Endometrium (tissue), 2 donors: ENCODE results near the gene NNT.
"Not testable (repeated sequence)": the region's sequence is repeated elsewhere in the genome, so short reads cannot be mapped to it uniquely, and the experiment has no call there.

ENCODE experiments used
- FAIRE-seq: peaks from 2 replicates; lab custom pipeline; 2012; peaks lifted over from hg19 to GRCh38; lab: Jason Lieb, UNC
- donor health status: control.
- donor health status: control.

NNT gene

DNA sequence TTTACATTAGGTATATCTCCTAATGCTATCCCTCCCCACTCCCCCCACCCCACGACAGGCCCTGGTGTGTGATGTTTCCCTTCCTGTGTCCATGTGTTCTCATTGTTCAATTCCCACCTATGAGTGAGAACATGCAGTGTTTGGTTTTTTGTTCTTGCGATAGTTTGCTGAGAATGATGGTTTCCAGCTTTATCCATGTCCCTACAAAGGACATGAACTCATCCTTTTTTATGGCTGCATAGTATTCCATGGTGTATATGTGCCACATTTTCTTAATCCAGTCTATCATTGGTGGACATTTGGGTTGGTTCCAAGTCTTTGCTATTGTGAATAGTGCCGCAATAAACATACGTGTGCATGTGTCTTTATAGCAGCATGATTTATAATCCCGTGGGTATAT is 64.4 kb downstream of the NNT start:
- not testable (repeated sequence) for FAIRE-seq

DNA sequence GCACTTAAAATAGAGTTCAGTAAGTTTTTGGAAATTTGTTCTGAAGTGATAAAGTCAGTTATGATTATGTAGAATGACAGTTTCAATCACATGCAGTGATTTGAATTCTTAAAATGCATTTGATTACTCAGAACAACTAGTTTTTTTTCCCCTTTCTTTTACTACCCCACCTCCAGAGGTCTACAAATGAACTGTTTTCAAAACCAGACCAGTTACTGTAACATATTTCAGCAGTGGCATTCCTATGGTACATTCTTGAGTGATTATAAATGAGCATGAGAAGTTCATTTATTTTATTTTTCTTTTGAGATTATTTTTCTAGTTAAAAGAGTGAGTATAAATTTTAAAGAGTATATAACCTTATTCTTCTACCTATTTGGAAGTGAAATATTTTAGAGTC is 71.6 kb downstream of the NNT start:
- FAIRE-seq = no peak

DNA sequence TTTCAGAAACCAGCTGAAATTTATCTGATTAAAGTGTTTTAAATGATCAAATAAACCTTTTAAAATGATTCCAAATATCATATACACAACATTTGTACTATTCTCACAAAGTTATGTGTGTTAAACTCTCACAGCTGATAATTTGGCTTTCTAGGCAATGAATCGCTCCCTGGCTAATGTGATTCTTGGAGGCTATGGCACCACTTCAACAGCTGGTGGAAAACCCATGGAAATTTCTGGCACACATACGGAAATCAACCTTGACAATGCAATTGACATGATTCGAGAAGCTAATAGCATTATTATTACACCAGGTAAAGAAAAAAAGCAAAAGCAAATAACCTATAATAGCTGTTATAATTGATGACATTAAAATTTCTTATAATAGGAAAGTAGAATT is 72.4 kb downstream of the NNT start:
- FAIRE-seq = no peak

DNA sequence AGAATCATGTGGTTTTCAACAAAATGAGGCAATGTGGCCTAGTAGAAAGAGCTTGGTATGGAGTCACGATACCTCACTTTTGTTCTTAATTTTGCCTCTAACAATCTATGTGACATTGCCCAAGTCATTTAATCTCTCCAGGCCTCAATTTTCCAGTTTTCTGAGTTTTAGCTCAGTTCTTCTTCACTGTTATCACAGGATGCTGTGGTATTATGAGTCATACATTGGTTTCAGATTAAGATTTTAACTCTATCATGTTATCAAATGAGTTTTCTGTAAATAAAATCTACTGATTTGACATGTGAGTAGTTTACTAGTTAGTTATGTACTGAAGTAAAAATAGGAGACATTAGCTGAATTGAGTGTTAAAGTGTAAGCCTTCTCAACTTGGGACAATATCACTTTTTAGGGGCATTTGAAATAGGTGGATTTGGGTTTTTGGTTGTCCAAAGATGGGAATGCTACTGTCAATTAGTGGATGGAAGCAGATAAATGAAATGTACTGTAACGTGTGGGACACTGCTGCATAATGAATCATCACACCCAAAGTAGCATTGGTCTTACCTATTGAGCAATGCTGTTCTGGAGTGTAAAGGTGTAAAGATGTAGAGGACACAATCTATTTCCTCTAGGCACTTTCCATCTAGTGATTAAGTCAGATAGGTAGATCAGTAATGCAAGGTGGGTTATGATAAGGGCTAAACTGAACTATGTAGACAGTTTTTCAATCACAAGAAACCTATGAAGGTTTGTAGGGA is 73.3 kb downstream of the NNT start:
- no peak for FAIRE-seq

DNA sequence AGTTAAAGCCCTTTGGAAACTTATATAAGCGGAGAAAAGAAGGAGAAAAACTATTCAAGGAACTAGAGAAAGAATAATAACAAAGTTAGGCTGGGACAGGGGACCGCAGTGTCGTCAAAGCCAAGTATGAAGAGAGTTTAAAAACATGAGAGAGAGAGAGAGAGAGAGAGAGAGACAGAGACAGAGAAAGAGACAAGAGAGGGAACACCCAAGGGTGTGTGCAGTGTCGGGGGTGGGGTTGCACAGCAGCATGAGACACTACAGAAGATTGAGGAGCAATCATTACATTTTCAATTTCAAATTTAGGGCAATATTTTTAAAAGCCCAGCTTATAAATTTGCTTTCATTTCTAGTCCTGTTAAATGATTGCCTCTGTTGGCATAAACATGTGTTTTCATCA is 74.3 kb downstream of the NNT start:
- FAIRE-seq = no peak

DNA sequence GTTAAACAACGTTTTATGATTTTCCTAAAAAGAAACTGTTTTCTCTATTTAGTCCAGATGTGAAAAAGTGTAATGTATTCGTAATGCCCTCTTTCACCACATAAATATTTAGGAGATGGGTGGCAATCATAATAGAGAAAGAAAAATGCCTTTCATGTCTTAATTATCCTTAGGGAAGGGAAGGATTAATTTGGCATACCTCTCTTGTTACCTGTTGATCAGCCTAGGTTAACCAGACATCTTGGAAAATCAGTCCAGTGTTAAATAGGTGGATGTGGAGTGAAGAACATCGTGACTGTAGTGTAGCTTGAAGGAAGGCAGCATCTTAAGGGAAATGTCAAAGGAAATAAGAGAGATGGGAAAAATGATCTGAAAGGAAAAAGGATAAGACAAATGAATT is 76.2 kb downstream of the NNT start:
- FAIRE-seq = no peak

DNA sequence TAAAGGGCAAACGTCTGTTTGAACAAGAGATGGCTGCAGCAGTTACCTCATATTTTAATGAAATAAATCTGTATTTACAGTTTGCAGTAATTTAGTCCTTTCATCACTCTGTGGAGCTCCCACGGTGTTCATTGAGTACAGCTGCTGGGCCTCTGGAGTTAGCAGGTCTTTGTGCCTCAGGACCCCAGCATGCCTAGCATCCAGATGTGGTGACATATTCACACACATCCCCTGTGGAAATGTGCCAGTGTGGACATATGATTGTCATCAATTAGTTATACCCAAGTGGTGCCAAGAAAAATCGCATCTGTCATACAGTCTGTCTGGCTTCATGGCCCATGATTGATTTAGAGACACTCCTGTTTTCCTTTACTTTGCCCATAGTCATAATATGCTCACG is 77.3 kb downstream of the NNT start:
- FAIRE-seq = no peak

DNA sequence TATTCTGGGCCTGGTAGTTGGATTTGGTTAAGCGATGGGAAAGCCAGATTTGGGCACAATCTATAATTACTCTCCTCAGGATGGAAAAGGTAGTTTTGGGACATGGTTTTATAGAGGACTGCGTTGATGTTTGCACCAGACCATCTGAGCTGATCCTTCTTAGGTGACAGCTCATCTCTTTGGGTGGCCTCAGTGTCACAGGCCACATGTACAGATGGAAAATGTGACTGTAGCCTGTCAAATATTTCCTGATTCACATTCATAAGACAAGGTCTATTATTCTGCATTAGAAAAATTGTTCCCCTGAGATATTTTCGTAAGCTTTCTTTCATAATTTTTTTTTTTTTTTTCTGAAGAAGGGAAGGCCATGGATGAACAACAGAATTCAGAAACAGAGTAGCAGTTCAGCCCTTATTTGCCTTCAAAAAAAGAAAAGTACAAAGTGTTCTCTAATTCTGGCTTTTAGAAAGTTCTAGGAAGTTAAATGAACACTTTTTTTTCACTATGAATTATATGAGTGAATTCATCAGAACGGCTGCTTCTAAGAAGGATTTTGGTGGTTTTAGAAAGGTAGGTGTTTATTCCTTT is 81.0 kb downstream of the NNT start:
- FAIRE-seq = no peak

DNA sequence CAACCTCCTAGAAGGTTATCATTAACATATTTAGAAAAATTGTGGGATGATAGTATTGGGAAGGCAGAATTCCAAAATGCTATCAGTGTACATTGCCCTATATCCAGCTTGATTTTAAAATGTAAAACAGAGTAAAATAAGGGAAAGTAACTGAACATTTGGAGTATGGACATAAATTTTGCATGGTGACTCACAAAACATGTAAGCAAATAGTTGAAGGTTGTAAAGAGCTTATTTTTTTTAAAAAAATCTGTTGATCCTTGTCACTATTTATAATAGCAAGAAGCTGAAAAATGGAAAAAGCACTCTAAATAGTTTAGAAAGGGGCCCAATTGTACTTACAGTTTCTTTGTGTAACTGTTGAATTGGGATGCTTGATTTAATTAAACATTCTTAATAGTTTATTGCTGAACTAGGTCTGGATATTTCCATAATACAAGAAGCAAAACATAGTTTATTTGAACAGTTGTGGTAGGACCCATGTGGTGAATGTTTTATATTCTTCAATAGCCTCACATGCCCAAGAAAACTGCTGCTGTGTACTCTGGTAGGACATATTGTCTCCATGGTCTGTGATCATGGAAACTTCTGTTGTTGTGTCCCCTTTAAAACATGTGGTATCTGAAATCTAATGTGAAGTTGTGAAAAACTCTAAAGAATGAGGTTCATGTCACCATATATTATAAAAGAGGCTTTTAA is 82.4 kb downstream of the NNT start:
- peak; percentile 78 for FAIRE-seq

DNA sequence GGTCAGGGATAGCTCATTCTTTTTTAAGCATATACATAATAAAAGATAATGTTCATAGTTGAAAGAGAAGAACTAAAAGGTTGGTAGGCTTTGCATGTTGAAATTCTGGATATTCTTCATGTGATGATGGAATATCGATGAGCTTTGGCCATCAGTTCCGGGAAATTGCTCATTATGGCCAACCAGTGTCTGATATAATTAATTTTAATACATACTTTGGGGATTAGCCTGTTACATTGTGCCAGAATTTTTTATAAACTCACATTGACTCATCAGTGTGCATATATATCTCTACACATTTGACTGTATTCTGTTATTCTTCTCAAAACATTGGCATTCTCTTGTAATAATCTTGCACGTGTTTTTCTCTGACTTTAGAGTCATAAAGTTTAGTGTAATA is 84.3 kb downstream of the NNT start:
- no peak for FAIRE-seq

DNA sequence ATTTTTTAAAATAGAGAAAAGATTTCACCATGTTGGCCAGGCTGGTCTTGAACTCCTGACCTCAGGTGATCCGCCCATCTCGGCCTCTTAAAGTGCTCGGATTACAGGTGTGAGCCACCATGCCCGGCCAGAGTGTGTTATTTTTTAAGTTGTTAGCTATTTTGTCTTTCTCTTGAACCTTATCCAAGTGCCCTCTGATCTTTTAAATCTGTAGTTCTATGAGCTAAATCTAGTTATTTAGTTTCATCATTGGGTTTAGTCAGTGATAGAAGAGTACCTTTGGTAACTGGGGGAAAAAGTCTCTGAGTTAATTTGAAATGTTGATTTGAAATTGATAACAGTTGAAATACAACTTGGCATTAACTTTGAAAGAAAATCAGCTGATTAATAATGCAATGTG is 88.3 kb downstream of the NNT start:
- FAIRE-seq = no peak

DNA sequence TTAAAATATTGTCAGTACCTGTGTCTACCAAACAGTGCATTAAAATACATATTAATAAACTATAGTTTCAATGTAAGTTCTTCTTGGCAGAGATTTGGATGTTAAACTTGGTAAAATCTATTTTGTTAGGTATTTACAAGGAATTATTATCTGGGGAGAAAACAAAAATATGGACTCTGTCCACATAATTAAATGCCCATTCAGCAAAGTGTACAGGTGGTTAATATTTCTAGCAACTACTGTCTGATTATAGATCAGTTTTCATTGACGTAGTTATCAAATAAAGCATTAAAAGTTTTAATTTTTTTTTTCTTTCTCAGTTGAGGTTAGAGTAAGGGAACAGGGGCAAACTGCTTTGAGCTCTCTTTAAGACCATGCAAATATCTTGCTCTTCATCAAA is 88.9 kb downstream of the NNT start:
- no peak for FAIRE-seq

DNA sequence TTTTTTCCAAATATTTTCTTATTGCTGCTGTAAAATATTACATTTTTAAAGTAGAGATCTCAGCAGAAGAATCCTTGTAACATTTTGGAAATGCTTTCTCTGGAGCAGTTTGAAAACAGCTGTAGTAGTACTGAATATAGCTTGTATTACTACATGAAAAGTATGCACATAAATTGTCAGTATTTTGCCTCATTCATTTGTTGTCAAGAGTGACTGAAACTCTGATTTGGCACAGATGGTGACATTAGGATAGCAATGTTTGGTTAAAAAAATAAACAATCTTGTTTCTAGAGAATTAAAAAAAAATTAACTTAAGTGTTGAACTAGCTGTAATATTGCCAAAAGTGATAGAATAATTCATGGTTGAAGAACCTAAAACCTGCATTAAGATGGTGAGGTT is 90.4 kb downstream of the NNT start:
- FAIRE-seq = no peak

DNA sequence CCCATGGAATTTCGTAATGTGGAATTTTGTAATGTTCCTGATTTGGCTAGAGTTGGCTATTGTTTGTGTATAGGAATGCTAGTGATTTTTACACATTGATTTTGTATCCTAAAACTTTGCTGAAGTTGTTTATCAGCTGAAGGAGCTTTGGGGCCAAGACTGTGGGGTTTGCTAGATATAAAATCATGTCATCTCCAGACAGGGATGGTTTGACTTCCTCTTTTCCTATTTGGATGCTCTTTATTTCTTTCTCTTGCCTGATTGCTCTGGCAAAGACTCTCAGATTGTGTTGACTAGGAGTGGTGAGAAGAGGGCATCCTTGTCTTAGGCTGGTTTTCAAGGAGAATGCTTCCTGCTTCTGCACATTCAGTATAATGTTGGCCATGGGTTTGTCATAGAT is 91.0 kb downstream of the NNT start:
- FAIRE-seq = no peak

DNA sequence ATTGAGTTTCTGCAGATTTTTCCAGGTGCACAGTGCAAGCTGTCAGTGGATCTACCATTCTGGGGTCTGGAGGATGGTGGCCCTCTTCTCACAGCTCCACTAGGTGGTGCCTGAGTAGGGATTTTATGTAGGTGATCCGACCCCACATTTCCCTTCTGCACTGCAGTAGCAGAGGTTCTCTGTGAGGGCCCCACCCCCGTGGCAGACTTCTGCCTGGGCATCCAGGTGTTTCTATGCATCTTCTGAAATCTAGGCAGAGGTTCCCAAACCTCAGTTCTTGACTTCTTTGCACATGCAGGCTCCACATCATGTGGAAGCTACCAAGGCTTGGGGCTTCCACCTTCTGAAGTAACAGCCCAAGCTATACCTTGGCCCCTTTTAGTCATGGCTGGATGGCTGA is 93.5 kb downstream of the NNT start:
- FAIRE-seq = not testable (repeated sequence)

DNA sequence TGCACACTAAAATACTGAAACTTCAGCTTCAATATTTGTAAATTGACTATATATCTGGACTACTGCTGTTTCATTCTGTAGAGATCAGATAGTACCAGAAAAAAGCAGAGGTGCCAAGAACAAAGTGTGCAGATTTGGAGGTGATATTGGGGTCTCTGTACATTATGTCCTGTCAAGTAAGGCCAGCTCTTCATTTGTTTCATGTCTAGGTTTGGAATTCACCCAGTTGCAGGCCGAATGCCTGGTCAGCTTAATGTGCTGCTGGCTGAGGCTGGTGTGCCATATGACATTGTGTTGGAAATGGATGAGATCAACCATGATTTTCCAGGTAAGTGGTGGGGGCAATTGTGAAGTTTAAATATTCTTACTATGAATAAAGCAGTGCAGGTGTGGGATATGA is 96.9 kb downstream of the NNT start:
- FAIRE-seq = no peak

DNA sequence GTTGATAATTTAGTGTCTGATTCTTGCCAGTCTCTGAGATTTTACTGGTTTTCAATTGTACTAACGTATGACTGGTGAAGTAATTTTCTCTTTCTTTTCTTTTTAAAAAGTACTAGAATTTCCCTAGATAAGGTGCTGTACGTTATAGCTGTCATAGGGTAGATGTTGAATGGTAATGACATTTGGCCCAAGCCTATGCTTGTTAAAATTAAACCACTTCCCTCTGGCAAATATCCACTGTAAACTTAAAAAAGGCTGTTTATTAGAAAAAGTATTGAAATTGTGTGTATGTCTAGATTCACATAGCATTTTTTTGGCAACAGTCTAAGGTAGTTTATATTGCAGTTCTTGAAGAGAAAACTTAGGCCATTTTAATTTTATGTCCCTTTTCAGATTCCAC is 97.6 kb downstream of the NNT start:
- FAIRE-seq = no peak

DNA sequence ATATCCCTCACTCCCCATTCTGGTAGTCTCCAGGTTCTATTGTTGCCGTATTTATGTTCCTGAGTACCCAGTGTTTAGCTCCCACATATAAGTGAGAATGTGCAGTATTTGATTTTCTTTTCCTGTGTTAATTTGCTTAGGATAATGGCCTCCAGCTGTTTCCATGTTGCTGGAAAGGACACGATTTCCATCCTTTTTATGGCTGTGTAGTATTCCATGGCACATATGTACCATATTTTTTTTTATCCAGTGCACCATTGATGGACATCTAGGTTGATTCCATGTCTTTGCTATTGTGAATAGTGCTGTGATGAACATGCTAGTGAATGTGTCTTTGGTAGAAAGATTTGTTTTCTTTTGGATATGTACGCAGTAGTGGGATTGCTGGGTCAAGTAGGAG is 98.2 kb downstream of the NNT start:
- FAIRE-seq = no peak

DNA sequence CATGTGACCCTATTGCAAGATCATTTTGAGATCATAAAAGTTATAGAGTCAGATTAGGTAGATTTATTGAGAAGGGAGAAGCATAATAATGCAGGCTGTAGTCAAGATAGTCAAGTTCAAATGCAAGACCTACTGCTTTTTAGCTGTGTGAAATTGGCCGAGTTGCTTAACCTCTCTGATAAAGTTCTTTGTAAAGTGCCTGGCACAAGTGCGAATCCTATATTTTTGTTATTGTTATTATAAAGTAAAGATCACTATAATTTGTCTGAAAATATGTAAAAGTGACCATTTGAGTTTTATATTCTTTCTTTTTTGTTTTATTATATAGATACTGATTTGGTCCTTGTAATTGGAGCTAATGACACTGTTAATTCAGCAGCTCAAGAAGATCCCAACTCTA is 99.3 kb downstream of the NNT start:
- FAIRE-seq = no peak

DNA sequence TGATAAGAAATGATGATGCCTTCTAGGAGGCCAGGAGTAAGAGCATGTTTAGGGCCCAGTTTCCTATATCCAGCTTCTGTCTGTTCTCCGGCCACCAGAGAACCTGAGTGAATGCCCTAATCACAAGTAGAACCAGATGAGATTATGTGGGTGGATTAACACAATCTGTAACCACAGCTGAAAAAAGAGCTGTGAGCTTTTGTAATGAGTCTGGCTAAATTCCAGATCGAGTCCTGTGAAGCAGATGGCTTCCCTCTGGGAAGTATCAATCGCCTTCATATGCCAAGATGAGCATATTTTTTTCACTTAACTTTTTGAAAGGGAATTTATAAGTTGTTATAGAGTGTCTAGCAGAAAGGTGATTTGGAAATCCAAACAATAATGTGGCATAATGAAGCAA is 99.8 kb downstream of the NNT start:
- no peak for FAIRE-seq

DNA sequence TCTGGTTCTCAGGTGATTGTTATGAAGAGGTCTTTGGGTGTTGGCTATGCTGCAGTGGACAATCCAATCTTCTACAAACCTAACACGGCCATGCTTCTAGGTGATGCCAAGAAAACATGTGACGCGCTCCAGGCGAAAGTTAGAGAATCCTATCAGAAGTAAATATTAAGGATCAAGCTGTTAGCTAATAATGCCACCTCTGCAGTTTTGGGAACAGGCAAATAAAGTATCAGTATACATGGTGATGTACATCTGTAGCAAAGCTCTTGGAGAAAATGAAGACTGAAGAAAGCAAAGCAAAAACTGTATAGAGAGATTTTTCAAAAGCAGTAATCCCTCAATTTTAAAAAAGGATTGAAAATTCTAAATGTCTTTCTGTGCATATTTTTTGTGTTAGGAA is 101.3 kb downstream of the NNT start:
- no peak for FAIRE-seq

DNA sequence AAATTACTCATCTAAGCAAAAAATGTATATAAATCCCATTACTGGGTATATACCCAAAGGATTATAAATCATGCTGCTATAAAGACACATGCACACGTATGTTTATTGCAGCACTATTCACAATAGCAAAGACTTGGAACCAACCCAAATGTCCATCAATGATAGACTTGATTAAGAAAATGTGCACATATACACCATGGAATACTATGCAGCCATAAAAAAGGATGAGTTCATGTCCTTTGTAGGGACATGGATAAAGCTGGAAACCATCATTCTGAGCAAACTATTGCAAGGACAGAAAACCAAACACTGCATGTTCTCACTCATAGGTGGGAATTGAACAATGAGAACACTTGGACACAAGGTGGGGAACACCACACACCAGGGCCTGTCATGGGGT is 103.6 kb downstream of the NNT start:
- FAIRE-seq = not testable (repeated sequence)

DNA sequence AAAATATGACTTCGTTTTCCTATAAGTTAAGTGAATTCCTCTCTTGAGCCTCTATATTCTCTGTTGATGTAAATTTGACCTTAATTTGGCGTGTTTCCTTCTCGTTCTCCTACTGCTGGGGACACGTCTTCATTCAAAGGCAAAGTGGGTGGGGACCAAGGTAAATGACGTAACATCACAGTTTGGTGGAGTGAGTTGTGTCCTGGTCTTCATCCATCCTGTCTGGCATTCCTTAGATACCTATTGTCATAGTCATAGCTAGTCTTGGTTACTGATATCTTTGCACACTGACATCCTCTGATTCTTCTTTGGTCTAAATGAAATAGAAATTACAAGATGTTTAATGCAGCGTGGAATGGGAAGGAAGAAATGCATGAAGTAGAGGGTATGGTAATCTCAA is 108.5 kb downstream of the NNT start:
- FAIRE-seq = no peak

DNA sequence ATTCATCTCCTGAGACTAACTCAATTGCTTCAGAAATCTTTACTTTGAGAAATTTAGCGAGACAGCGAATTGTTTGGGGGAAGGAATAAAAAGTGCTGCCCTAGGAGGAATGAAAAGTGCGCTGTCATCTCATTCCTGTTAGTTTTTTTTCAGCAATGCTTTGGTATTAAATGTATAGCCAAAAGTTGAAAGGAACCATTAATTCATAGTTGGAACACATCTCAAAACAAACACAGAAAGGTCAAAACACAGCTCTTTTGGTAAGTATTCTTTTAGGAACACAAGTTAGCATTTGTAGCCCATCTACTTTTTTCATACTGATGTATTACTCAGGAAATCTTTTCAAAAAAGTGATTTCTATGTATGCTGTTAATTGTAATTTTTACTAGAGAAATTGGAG is 109.1 kb downstream of the NNT start:
- FAIRE-seq = no peak
